HepG2 (cell line): Measurements from ENCODE around the gene ROM1. TPM values are rescaled to one million over a fixed set of nuclear protein-coding genes. Genes with fewer than 3 reads are reported as not detected.
A peak's percentile ranks its signal among the peaks of the same experiment; 100 is the strongest.

Experiments
- ARID2 ChIP-seq: sonication (generic); formaldehyde crosslinking; IDR thresholded peaks from 2 replicates; pipeline ENCODE4 v1.8.1; 2022; ENCODE audit warnings: mild to moderate bottlenecking, missing genetic modification reagents, borderline replicate concordance
- CCDC6 ChIP-seq: sonication (generic); formaldehyde crosslinking; IDR thresholded peaks from 2 replicates; pipeline ENCODE4 v1.8.1; 2022; ENCODE audit warnings: mild to moderate bottlenecking, missing genetic modification reagents, moderate library complexity
- GABPA ChIP-seq, 2 experiments: IDR thresholded peaks; 2 replicates each; pipeline ENCODE4 v1.6.1; 2011 to 2016; ENCODE audit warnings: low read depth in 2 of 2, low read length in 1 of 2, missing biosample characterization in 1 of 2, missing genetic modification characterization in 1 of 2
- GPN1 ChIP-seq: sonication (generic); formaldehyde crosslinking; IDR thresholded peaks from 2 replicates; pipeline ENCODE4 v1.5.1; 2020; ENCODE audit warnings: missing genetic modification reagents, borderline replicate concordance
- HNF4G ChIP-seq, 2 experiments: sonication (generic) in 1 of 2; formaldehyde crosslinking in 1 of 2; IDR thresholded peaks; 2 replicates each; pipeline versions ENCODE4 v1.4.0 to v1.6.1; 2011 to 2020; ENCODE audit warnings: borderline replicate concordance in 2 of 2, low read depth in 2 of 2, mild to moderate bottlenecking in 2 of 2, low read length in 1 of 2, missing genetic modification reagents in 1 of 2, moderate library complexity in 1 of 2
- MEIS2 ChIP-seq: sonication (generic); formaldehyde crosslinking; IDR thresholded peaks from 2 replicates; pipeline ENCODE4 v1.9.0; 2021; ENCODE audit warnings: mild to moderate bottlenecking, missing genetic modification reagents
- RELA ChIP-seq: sonication (generic); formaldehyde crosslinking; IDR thresholded peaks from 2 replicates; pipeline ENCODE4 v1.4.0; 2020; ENCODE audit warnings: missing genetic modification reagents
- ZBTB43 ChIP-seq: sonication (generic); formaldehyde crosslinking; conservative IDR thresholded peaks from 2 replicates; pipeline ENCODE4 v1.4.0; 2020; ENCODE audit warnings: missing genetic modification reagents
- ZNF138 ChIP-seq: sonication (generic); formaldehyde crosslinking; IDR thresholded peaks from 2 replicates; pipeline ENCODE4 v1.5.0; 2020; ENCODE audit warnings: mild to moderate bottlenecking, low read depth, missing genetic modification reagents
- ZNF383 ChIP-seq: sonication (generic); formaldehyde crosslinking; IDR thresholded peaks from 2 replicates; pipeline ENCODE4 v1.4.0; 2020; ENCODE audit warnings: missing genetic modification reagents, mild to moderate bottlenecking, borderline replicate concordance
- ZNF556 ChIP-seq: sonication (generic); formaldehyde crosslinking; IDR thresholded peaks from 2 replicates; pipeline ENCODE4 v1.4.0; 2020; ENCODE audit warnings: mild to moderate bottlenecking, missing genetic modification reagents, borderline replicate concordance
- ZNF737 ChIP-seq: sonication (generic); formaldehyde crosslinking; IDR thresholded peaks from 2 replicates; pipeline ENCODE4 v1.5.0; 2020; ENCODE audit warnings: missing genetic modification reagents, mild to moderate bottlenecking, borderline replicate concordance
- ZNF772 ChIP-seq: sonication (generic); formaldehyde crosslinking; IDR thresholded peaks from 2 replicates; pipeline ENCODE4 v1.5.0; 2020; ENCODE audit warnings: mild to moderate bottlenecking, missing genetic modification reagents
- ZNF776 ChIP-seq: sonication (generic); formaldehyde crosslinking; IDR thresholded peaks from 2 replicates; pipeline ENCODE4 v1.4.0; 2020; ENCODE audit warnings: mild to moderate bottlenecking, missing genetic modification reagents
- polyA plus RNA-seq, 8 experiments: library from polyadenylated mRNA; depleted of rRNA in 3 of 8; stranded (reverse) in 7 of 8; unstranded in 1 of 8; fragments of >200 nt; fragmentation: Illumina TruSeq in 4 of 8; extraction: Trizol in 4 of 8; gene quantifications; 2 replicates each; pipeline versions ENCODE4 v1.2.1 to v1.2.3, GENCODE V29; 2011 to 2016; ENCODE audit warnings: low read depth in 4 of 8, missing spikeins in 1 of 8, mixed read lengths in 1 of 8; ENCODE audit not compliant: insufficient read depth in 1 of 8
- total RNA-seq, 5 experiments: library from RNA; depleted of rRNA; stranded (reverse); fragments of >200 nt; fragmentation: Illumina TruSeq; extraction: Trizol; gene quantifications; 2 replicates each; pipeline ENCODE4 v1.2.3, GENCODE V29; 2016; ENCODE audit warnings: low read depth in 1 of 5
- TF ChIP-seq, protein P1 (sequence below): sonication (generic); formaldehyde crosslinking; IDR thresholded peaks from 2 replicates; pipeline ENCODE4 v1.5.0; 2020; ENCODE audit warnings: mild to moderate bottlenecking, missing genetic modification reagents
- TF ChIP-seq, protein P2 (sequence below): sonication (generic); formaldehyde crosslinking; IDR thresholded peaks from 2 replicates; pipeline ENCODE4 v1.5.0; 2020; ENCODE audit warnings: mild to moderate bottlenecking, missing genetic modification reagents, moderate library complexity
- TF ChIP-seq, protein P3 (sequence below): sonication (generic); formaldehyde crosslinking; IDR thresholded peaks from 2 replicates; pipeline ENCODE4 v1.4.0; 2020; ENCODE audit warnings: missing genetic modification reagents

ROM1 gene
- total and polyA plus RNA-seq, 2 of the 13 experiments (the other 11 are each of a cell fraction or from before 2014, with no cell fraction given) = 1.2 to 2.4 TPM

GRCh38 chr11:62621567-62622470, 8.8 kb downstream of the ROM1 start, which contains the start of gene B3GAT3 (continued):
- TF ChIP-seq ZBTB43 (CRISPR knock-in tag) (no peak; the same call in 1 of the 2 replicates), GABPA (IDR thresholded peaks at IDR 0.05; ENCODE audit: low read depth, low read length) (peak; percentile 97), GABPA (CRISPR knock-in tag; IDR thresholded peaks at IDR 0.05; ENCODE audit: low read depth) (peak; percentile 97), ZNF138 (peak; percentile 39; the same call in 1 of the 2 replicates), MEIS2 (CRISPR knock-in tag) (peak; percentile 57; the same call in 1 of the 2 replicates), GPN1 (CRISPR knock-in tag) (no peak), ZNF383 (CRISPR knock-in tag) (no peak), ARID2 (CRISPR knock-in tag) (peak; percentile 80; the same call in 1 of the 2 replicates), ZNF776 (peak; percentile 85), CCDC6 (CRISPR knock-in tag) (peak; percentile 54; the same call in 1 of the 2 replicates), ZNF772 (CRISPR knock-in tag) (peak; percentile 93; the same call in 1 of the 2 replicates), RELA (no peak), ZNF737 (CRISPR knock-in tag) (no peak), HNF4G (IDR thresholded peaks at IDR 0.05; ENCODE audit: borderline replicate concordance, low read depth, low read length) (0 out of 2 replicates have a peak, but pooled peaks have one; percentile 6), HNF4G (CRISPR knock-in tag; IDR thresholded peaks at IDR 0.05; ENCODE audit: borderline replicate concordance, low read depth) (no peak), ZNF556 (CRISPR knock-in tag) (0 out of 2 replicates have a peak, but pooled peaks have one; percentile 53)
- TF ChIP-seq, protein P1, sequence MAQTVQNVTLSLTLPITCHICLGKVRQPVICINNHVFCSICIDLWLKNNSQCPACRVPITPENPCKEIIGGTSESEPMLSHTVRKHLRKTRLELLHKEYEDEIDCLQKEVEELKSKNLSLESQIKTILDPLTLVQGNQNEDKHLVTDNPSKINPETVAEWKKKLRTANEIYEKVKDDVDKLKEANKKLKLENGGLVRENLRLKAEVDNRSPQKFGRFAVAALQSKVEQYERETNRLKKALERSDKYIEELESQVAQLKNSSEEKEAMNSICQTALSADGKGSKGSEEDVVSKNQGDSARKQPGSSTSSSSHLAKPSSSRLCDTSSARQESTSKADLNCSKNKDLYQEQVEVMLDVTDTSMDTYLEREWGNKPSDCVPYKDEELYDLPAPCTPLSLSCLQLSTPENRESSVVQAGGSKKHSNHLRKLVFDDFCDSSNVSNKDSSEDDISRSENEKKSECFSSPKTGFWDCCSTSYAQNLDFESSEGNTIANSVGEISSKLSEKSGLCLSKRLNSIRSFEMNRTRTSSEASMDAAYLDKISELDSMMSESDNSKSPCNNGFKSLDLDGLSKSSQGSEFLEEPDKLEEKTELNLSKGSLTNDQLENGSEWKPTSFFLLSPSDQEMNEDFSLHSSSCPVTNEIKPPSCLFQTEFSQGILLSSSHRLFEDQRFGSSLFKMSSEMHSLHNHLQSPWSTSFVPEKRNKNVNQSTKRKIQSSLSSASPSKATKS (CRISPR knock-in tag) = no peak
- TF ChIP-seq, protein P2, sequence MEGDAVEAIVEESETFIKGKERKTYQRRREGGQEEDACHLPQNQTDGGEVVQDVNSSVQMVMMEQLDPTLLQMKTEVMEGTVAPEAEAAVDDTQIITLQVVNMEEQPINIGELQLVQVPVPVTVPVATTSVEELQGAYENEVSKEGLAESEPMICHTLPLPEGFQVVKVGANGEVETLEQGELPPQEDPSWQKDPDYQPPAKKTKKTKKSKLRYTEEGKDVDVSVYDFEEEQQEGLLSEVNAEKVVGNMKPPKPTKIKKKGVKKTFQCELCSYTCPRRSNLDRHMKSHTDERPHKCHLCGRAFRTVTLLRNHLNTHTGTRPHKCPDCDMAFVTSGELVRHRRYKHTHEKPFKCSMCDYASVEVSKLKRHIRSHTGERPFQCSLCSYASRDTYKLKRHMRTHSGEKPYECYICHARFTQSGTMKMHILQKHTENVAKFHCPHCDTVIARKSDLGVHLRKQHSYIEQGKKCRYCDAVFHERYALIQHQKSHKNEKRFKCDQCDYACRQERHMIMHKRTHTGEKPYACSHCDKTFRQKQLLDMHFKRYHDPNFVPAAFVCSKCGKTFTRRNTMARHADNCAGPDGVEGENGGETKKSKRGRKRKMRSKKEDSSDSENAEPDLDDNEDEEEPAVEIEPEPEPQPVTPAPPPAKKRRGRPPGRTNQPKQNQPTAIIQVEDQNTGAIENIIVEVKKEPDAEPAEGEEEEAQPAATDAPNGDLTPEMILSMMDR = peak; percentile 39
- TF ChIP-seq, protein P3, sequence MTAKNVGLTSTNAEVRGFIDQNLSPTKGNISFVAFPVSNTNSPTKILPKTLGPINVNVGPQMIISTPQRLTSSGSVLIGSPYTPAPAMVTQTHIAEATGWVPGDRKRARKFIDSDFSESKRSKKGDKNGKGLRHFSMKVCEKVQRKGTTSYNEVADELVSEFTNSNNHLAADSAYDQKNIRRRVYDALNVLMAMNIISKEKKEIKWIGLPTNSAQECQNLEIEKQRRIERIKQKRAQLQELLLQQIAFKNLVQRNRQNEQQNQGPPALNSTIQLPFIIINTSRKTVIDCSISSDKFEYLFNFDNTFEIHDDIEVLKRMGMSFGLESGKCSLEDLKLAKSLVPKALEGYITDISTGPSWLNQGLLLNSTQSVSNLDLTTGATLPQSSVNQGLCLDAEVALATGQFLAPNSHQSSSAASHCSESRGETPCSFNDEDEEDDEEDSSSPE (CRISPR knock-in tag) = peak; percentile 95
